KMS-11 (cell line): ENCODE data around the gene TNIP3.

Experiments used
- H2AFZ ChIP-seq: fragments of 200-600 bp; sonication (generic); 2 replicates; pipeline ENCODE4 v1.6.1; 2016; ENCODE audit warnings: antibody characterized with exemption, mixed run types, low read depth
- H3K27ac ChIP-seq: fragments of 200-600 bp; sonication (generic); 2 replicates; pipeline ENCODE4 v1.6.1; 2016; ENCODE audit warnings: mild to moderate bottlenecking, mixed run types
- H3K27me3 ChIP-seq: fragments of 200-600 bp; sonication (generic); 2 replicates; pipeline ENCODE4 v1.6.1; 2017; ENCODE audit warnings: mild to moderate bottlenecking, low read depth, mixed run types, moderate library complexity; ENCODE audit not compliant: insufficient read depth
- H3K36me3 ChIP-seq: fragments of 200-600 bp; sonication (generic); 2 replicates; pipeline ENCODE4 v1.6.1; 2017; ENCODE audit warnings: mild to moderate bottlenecking, mixed run types; ENCODE audit not compliant: insufficient read depth
- H3K4me1 ChIP-seq: fragments of 200-600 bp; sonication (generic); 2 replicates; pipeline ENCODE4 v1.6.1; 2016; ENCODE audit warnings: mild to moderate bottlenecking, low read depth, mixed run types; ENCODE audit not compliant: poor library complexity, severe bottlenecking
- H3K4me2 ChIP-seq: fragments of 200-600 bp; sonication (generic); 2 replicates; pipeline ENCODE4 v1.7.0; 2016; ENCODE audit warnings: mild to moderate bottlenecking, mixed run types
- H3K4me3 ChIP-seq: fragments of 200-600 bp; sonication (generic); IDR thresholded peaks from 2 replicates; pipeline ENCODE4 v1.6.1; 2017; ENCODE audit warnings: low read depth, low read length, mixed read lengths; ENCODE audit not compliant: insufficient read depth
- H3K79me2 ChIP-seq: fragments of 200-600 bp; sonication (generic); 2 replicates; pipeline ENCODE4 v1.6.1; 2016; ENCODE audit warnings: low read depth, mixed run types; ENCODE audit not compliant: insufficient read depth
- H3K9ac ChIP-seq: fragments of 200-600 bp; sonication (generic); 2 replicates; pipeline ENCODE4 v1.6.1; 2016; ENCODE audit warnings: mild to moderate bottlenecking, mixed run types
- H4K20me1 ChIP-seq: fragments of 200-600 bp; sonication (generic); 2 replicates; pipeline ENCODE4 v1.6.1; 2016; ENCODE audit warnings: mild to moderate bottlenecking, mixed run types; ENCODE audit not compliant: insufficient read depth
- CTCF ChIP-seq: fragments of 200-600 bp; sonication (generic); conservative IDR thresholded peaks from 2 replicates; pipeline ENCODE4 v1.6.1; 2017; ENCODE audit warnings: low read depth, mild to moderate bottlenecking, antibody characterized with exemption, low read length, moderate library complexity, mixed read lengths

Gene TNIP3

DNA sequence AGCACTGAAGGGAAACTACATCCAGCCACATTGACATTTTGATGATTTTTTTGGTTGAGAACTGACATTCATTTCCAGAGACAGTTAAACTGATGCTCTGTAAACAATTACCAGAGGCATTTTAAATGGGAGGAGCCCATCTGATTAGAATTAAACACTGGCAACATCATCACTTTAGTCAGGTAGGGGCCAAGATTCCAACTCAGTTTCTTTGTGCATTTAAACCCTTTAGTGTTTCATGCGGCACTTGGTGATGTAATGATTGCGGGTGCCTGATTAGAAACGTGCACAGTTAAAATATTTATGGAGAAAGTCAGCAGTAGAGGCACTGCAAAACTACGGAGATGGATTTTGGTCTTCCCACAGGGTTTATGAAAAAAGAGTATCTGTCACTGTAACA is 16.1 kb downstream of the TNIP3 start:
- Histone ChIP-seq H3K79me2 (no peaks in the 10 kb centered on the region), H2AFZ (no peak overlapping the region), H3K4me2 (no peak overlapping the region), H3K27me3 (no peaks in the 10 kb centered on the region), H3K9ac (no peak overlapping the region), H3K27ac (no peak overlapping the region), H3K4me1 (peaks cover 35% of the 10 kb centered on the region), H3K4me3 (no peak overlapping the region), H4K20me1 (no peaks in the 10 kb centered on the region), H3K36me3 (no peaks in the 10 kb centered on the region)
- no peak for TF ChIP-seq CTCF

- Histone ChIP-seq H3K36me3 (no peaks in the 10 kb centered on the region), H3K4me2 (no peak overlapping the region), H3K27ac (no peak overlapping the region), H2AFZ (no peak overlapping the region), H3K4me1 (peaks cover 50% of the 10 kb centered on the region), H3K27me3 (no peaks in the 10 kb centered on the region), H4K20me1 (no peaks in the 10 kb centered on the region), H3K79me2 (no peaks in the 10 kb centered on the region), H3K4me3 (no peak overlapping the region), H3K9ac (no peak overlapping the region)
- TF ChIP-seq CTCF, result no peak
Measured at GRCh38 chr4:121146530-121146929, 17.6 kb downstream of the TNIP3 start.

DNA sequence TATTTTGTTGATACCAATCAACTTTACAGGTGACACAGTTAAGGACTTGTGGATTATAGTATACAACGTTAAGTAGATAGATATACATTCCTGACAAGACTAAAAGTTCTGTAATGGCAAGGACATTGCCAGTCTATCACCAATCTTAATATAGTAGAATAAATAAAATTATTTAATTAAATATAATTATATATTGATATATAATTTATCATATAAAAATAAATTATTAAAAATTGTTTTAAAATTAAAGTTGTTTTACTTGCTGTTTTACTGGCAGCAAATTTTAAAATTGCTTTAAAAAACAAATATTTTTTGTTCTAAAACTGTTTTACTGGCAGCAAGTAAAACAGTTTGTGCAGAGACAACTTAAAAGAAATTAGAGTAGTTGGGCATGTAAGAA is 18.7 kb downstream of the TNIP3 start:
- no peak overlapping the region for H3K4me3 ChIP-seq
- H3K9ac ChIP-seq, result no peak overlapping the region
- peaks cover 53% of the 10 kb centered on the region for H3K4me1 ChIP-seq
- no peak for TF ChIP-seq CTCF
- no peaks in the 10 kb centered on the region for H3K79me2 ChIP-seq
- no peak overlapping the region for H3K4me2 ChIP-seq
- no peak overlapping the region for H2AFZ ChIP-seq
- H3K27me3 ChIP-seq, result no peaks in the 10 kb centered on the region
- no peaks in the 10 kb centered on the region for H3K36me3 ChIP-seq
- no peak overlapping the region for H3K27ac ChIP-seq
- no peaks in the 10 kb centered on the region for H4K20me1 ChIP-seq

GRCh38 chr4:121144021-121144420 is 20.1 kb downstream of the TNIP3 start:
- Histone ChIP-seq H3K79me2 (no peaks in the 10 kb centered on the region), H3K36me3 (no peaks in the 10 kb centered on the region), H2AFZ (no peak overlapping the region), H3K4me3 (no peak overlapping the region), H3K9ac (no peak overlapping the region), H3K27me3 (no peaks in the 10 kb centered on the region), H4K20me1 (no peaks in the 10 kb centered on the region), H3K4me2 (no peak overlapping the region; the same call in 1 of the 2 replicates), H3K4me1 (peaks cover 61% of the 10 kb centered on the region), H3K27ac (no peak overlapping the region)
- TF ChIP-seq CTCF, result no peak
